DMS53 treated with DMSO at 0.1 percent for 48 hours (cell line): ENCODE results near the gene PAMR1.
"Not testable (repeated sequence)": the region's sequence is repeated elsewhere in the genome, so short reads cannot be mapped to it uniquely, and the experiment has no call there.

Source experiments
- DNase-seq: peaks from one replicate; lab custom pipeline; 2025; ENCODE audit not compliant: unreplicated experiment; lab: John Stamatoyannopoulos, UW

The PAMR1 gene

GRCh38 chr11:35545391-35546003, 20.1 kb upstream of the PAMR1 start:
- no peak for DNase-seq

- no peak for DNase-seq
These were observed 18.1 kb upstream of the PAMR1 start for GRCh38 chr11:35543481-35543880.

- no peak for DNase-seq
These were observed 16.4 kb upstream of the PAMR1 start for GRCh38 chr11:35541621-35542375.

- no peak for DNase-seq
These were observed 15.1 kb upstream of the PAMR1 start for GRCh38 chr11:35540526-35540925.

- DNase-seq = no peak
These were observed 14.4 kb upstream of the PAMR1 start for GRCh38 chr11:35539781-35540281.

GRCh38 chr11:35539256-35539655, 13.8 kb upstream of the PAMR1 start:
- no peak for DNase-seq

- no peak for DNase-seq
These were observed 11.1 kb upstream of the PAMR1 start for GRCh38 chr11:35536470-35536869.

GRCh38 chr11:35531246-35531645, 5.8 kb upstream of the PAMR1 start:
- no peak for DNase-seq

- no peak for DNase-seq
These were observed 4.6 kb upstream of the PAMR1 start for GRCh38 chr11:35529971-35530495.

- no peak for DNase-seq
These were observed 965 bp upstream of the PAMR1 start for GRCh38 chr11:35526370-35526792.

GRCh38 chr11:35524780-35525179, 636 bp downstream of the PAMR1 start:
- DNase-seq = no peak

GRCh38 chr11:35523861-35524260, 1.6 kb downstream of the PAMR1 start:
- no peak for DNase-seq

GRCh38 chr11:35523331-35523768, 2.1 kb downstream of the PAMR1 start:
- no peak for DNase-seq

GRCh38 chr11:35522091-35522490, 3.3 kb downstream of the PAMR1 start:
- DNase-seq = not testable (repeated sequence)

- no peak for DNase-seq
These were observed 5.0 kb downstream of the PAMR1 start for GRCh38 chr11:35520376-35520775.

- DNase-seq = no peak
These were observed 6.7 kb downstream of the PAMR1 start for GRCh38 chr11:35518766-35519165.

- no peak for DNase-seq
These were observed 7.9 kb downstream of the PAMR1 start for GRCh38 chr11:35517481-35517880.

- no peak for DNase-seq
These were observed 9.0 kb downstream of the PAMR1 start for GRCh38 chr11:35516403-35516802.

GRCh38 chr11:35515224-35515623, 10.2 kb downstream of the PAMR1 start:
- no peak for DNase-seq

- DNase-seq = no peak
These were observed 10.9 kb downstream of the PAMR1 start for GRCh38 chr11:35514481-35514880.

GRCh38 chr11:35511666-35512065, 13.8 kb downstream of the PAMR1 start:
- DNase-seq = no peak

GRCh38 chr11:35507688-35508087, 17.7 kb downstream of the PAMR1 start:
- DNase-seq = no peak
